ENCODE data around the gene ISOC2. TPM values are rescaled to one million over a fixed set of nuclear protein-coding genes. Genes with fewer than 3 reads are reported as not detected.

ISOC2 gene
- total and polyA plus RNA-seq, 8 donors, result 19.8 to 348 (median 70.7) TPM

DNA sequence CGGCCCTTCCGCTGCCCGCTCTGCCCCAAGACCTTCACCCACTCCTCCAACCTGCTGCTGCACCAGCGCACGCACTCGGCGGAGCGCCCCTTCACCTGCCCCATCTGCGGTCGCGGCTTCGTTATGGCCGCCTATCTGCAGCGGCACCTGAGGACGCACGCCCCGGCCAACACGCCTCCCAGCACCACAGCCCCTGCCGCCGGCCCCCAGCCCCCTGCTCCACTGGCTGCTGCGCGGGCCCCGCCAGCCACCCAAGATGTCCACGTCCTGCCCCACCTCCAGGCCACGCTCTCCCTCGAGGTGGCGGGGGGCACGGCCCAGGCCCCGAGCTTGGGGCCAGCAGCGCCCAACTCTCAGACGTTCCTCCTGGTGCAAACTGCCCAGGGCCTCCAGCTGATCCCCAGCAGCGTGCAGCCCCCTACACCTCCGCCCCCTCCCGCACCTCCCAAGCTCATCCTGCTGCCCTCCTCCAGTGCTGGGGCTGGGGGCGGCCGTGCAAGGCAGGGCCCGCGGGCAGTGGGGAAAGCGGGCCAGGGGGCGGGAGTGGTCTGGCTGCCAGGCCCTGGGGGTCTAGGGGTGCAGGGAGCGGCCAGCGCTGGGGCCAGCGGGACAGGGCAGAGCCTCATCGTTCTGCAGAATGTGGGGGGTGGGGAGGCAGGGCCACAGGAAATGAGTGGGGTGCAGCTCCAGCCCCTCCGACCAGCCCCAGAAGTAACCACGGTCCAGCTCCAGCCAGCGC is 21.7 kb upstream of the ISOC2 start:
- intact Hi-C loops (cut with DNase I; ENCODE audit: low total_unique reads), result no loop called here
- Histone ChIP-seq H3K9me3 (no peaks in the 10 kb centered on the region), H3K4me3 (no peak overlapping the region), H3K27ac (no peak overlapping the region), H3K36me3 (peaks cover 12 to 39% (median 32%) of the 10 kb centered on the region in 4 donors), H3K27me3 (peaks cover 0 to 23% (median 3%) of the 10 kb centered on the region in 3 donors), H3K4me1 (peaks cover 39 to 60% (median 50%) of the 10 kb centered on the region in 4 donors)
- no peak for DNase-seq
- TF ChIP-seq POLR2A (IDR thresholded peaks at IDR 0.05) (no peak), POLR2AphosphoS5 (IDR thresholded peaks at IDR 0.05) (no peak), EP300 (IDR thresholded peaks at IDR 0.05) (no peak)
- TF ChIP-seq, protein P1, sequence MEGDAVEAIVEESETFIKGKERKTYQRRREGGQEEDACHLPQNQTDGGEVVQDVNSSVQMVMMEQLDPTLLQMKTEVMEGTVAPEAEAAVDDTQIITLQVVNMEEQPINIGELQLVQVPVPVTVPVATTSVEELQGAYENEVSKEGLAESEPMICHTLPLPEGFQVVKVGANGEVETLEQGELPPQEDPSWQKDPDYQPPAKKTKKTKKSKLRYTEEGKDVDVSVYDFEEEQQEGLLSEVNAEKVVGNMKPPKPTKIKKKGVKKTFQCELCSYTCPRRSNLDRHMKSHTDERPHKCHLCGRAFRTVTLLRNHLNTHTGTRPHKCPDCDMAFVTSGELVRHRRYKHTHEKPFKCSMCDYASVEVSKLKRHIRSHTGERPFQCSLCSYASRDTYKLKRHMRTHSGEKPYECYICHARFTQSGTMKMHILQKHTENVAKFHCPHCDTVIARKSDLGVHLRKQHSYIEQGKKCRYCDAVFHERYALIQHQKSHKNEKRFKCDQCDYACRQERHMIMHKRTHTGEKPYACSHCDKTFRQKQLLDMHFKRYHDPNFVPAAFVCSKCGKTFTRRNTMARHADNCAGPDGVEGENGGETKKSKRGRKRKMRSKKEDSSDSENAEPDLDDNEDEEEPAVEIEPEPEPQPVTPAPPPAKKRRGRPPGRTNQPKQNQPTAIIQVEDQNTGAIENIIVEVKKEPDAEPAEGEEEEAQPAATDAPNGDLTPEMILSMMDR (IDR thresholded peaks at IDR 0.05), result no peak
- 92 to 96% (median 95%) methylated on average over 42 to 47 of the region's 47 CpGs for WGBS, 5 donors

DNA sequence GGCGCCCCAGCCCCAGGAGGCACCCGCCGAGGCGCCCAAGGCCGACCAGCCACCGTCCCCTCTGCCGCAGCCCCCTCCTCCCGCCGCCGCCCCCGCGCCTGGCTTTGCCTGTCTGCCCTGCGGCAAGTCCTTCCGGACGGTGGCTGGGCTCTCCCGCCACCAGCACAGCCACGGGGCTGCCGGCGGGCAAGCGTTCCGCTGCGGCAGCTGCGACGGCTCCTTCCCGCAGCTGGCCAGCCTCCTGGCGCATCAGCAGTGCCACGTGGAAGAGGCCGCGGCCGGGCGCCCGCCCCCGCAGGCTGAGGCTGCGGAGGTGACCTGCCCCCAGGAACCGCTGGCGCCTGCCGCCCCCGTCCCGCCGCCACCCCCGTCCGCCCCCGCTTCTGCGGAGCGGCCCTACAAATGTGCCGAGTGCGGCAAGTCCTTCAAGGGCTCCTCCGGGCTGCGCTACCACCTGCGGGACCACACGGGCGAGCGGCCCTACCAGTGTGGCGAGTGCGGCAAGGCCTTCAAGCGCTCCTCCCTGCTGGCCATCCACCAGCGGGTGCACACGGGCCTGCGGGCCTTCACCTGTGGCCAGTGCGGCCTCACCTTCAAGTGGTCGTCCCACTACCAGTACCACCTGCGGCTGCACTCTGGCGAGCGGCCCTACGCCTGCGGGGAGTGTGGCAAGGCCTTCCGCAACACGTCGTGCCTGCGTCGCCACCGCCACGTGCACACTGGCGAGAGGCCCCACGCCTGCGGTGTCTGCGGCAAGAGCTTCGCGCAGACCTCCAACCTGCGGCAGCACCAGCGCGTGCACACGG is 20.9 kb upstream of the ISOC2 start:
- 86 to 95% (median 92%) methylated on average over 52 to 83 of the region's 83 CpGs for WGBS, 5 donors
- peak in 1 of 2 donors; percentile 9 for DNase-seq
- intact Hi-C loops (cut with DNase I; ENCODE audit: low total_unique reads), result no loop called here
- peaks cover 43 to 60% (median 51%) of the 10 kb centered on the region in 4 donors for H3K4me1 ChIP-seq
- peaks cover 12 to 39% (median 32%) of the 10 kb centered on the region in 4 donors for H3K36me3 ChIP-seq
- H3K27me3 ChIP-seq, result peaks cover 0 to 23% (median 3%) of the 10 kb centered on the region in 3 donors
- H3K27ac ChIP-seq, result no peak overlapping the region
- H3K9me3 ChIP-seq, result no peaks in the 10 kb centered on the region
- TF ChIP-seq POLR2AphosphoS5 (IDR thresholded peaks at IDR 0.05), result no peak
- TF ChIP-seq EP300 (IDR thresholded peaks at IDR 0.05), result no peak
- no peak for TF ChIP-seq POLR2A (IDR thresholded peaks at IDR 0.05)
- TF ChIP-seq, protein P1 (IDR thresholded peaks at IDR 0.05), result no peak
- no peak overlapping the region for H3K4me3 ChIP-seq

DNA sequence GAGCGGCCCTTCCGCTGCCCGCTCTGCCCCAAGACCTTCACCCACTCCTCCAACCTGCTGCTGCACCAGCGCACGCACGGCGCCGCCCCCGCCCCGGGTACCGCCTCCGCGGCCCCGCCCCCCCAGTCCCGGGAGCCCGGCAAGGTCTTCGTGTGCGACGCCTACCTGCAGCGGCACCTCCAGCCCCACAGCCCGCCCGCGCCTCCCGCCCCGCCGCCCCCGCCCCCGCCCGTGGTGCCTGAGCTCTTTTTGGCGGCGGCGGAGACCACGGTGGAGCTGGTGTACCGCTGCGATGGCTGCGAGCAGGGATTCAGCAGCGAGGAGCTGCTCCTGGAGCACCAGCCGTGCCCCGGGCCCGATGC is 20.3 kb upstream of the ISOC2 start:
- no peak overlapping the region for H3K4me3 ChIP-seq
- intact Hi-C loops (cut with DNase I; ENCODE audit: low total_unique reads), result no loop called here
- H3K36me3 ChIP-seq, result peaks cover 12 to 39% (median 32%) of the 10 kb centered on the region in 4 donors
- H3K4me1 ChIP-seq, result peaks cover 37 to 56% (median 49%) of the 10 kb centered on the region in 4 donors
- H3K9me3 ChIP-seq, result no peaks in the 10 kb centered on the region
- no peak for DNase-seq
- TF ChIP-seq EP300 (IDR thresholded peaks at IDR 0.05) (no peak), POLR2AphosphoS5 (IDR thresholded peaks at IDR 0.05) (no peak), POLR2A (IDR thresholded peaks at IDR 0.05) (no peak)
- TF ChIP-seq, protein P1 (IDR thresholded peaks at IDR 0.05), result no peak
- peaks cover 0 to 23% (median 3%) of the 10 kb centered on the region in 3 donors for H3K27me3 ChIP-seq
- 79 to 86% (median 84%) methylated on average over 7 to 40 of the region's 40 CpGs for WGBS, 5 donors
- H3K27ac ChIP-seq, result no peak overlapping the region

DNA sequence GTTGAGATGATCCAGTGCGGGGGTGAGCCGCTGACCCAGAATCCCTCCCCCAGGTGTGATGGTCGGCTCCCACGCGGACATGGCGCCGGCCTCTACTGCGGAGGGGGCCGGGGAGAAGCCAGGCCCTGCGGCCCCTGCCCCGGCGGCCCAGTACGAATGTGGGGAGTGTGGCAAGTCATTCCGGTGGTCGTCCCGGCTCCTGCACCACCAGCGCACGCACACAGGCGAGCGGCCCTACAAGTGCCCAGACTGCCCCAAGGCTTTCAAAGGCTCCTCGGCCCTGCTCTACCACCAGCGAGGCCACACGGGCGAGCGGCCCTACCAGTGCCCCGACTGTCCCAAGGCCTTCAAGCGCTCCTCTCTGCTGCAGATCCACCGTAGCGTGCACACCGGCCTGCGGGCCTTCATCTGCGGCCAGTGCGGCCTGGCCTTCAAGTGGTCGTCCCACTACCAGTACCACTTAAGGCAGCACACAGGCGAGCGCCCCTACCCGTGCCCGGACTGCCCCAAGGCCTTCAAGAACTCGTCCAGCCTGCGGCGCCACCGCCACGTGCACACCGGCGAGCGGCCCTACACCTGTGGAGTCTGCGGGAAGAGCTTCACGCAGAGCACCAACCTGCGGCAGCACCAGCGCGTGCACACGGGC is 19.8 kb upstream of the ISOC2 start:
- intact Hi-C loops (cut with DNase I; ENCODE audit: low total_unique reads), result no loop called here
- Histone ChIP-seq H3K4me1 (peaks cover 32 to 51% (median 44%) of the 10 kb centered on the region in 4 donors), H3K9me3 (no peaks in the 10 kb centered on the region), H3K36me3 (peaks cover 12 to 39% (median 32%) of the 10 kb centered on the region in 4 donors), H3K27me3 (peaks cover 0 to 18% (median 3%) of the 10 kb centered on the region in 3 donors), H3K27ac (no peak overlapping the region), H3K4me3 (no peak overlapping the region)
- TF ChIP-seq, protein P1 (IDR thresholded peaks at IDR 0.05), result no peak
- no peak for TF ChIP-seq EP300 (IDR thresholded peaks at IDR 0.05)
- no peak for TF ChIP-seq POLR2A (IDR thresholded peaks at IDR 0.05)
- TF ChIP-seq POLR2AphosphoS5 (IDR thresholded peaks at IDR 0.05), result no peak
- 93 to 96% (median 95%) methylated on average over 26 to 52 of the region's 52 CpGs for WGBS, 5 donors
- DNase-seq, result no peak
